ENCODE results near the gene RILP.
"Not testable (repeated sequence)": the region's sequence is repeated elsewhere in the genome, so short reads cannot be mapped to it uniquely, and the experiment has no call there.

RILP gene, protein sequence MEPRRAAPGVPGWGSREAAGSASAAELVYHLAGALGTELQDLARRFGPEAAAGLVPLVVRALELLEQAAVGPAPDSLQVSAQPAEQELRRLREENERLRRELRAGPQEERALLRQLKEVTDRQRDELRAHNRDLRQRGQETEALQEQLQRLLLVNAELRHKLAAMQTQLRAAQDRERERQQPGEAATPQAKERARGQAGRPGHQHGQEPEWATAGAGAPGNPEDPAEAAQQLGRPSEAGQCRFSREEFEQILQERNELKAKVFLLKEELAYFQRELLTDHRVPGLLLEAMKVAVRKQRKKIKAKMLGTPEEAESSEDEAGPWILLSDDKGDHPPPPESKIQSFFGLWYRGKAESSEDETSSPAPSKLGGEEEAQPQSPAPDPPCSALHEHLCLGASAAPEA

DNA sequence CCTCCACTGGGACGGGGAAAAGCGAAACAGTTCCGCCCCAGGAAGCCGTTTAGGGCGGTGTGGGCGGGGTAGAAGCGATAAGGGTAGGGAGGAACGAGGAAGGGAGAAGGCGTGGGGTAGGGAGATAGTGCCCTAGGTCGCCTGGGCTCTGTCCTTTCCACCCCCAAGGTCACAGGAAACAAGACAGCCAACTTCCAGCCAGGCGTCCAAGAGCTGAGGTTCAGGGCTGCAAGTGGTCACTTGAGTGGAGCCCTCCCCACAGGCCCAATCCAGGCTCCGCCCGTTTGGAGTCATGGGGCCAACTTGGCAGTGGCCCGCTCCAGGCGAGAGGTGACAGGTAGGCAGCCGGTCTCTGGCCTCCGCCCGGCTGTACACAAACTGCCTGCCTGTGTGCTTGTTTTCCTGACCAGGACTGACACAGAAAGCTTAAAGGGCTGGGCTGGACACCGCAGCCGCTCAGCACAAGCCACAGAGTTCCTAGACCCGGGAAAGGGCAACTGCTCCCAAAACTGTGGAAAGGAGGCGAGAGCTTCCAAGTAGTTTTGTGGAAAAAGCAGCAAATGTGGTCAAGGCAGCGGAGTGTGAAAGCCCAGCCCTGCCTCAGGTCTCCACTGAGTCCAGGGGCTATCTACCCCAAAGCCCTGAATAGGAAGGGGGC is at the start of gene RILP:
TSS of gene RILP (minus strand) at position 23 of the 658 bp plus-strand sequence. CDS start 62 bp downstream, outside the sequence.
- FAIRE-seq = peak; percentile 51
- peak; percentile 45 for DNase-seq (ENCODE audit: insufficient read length, low spot score)

DNA sequence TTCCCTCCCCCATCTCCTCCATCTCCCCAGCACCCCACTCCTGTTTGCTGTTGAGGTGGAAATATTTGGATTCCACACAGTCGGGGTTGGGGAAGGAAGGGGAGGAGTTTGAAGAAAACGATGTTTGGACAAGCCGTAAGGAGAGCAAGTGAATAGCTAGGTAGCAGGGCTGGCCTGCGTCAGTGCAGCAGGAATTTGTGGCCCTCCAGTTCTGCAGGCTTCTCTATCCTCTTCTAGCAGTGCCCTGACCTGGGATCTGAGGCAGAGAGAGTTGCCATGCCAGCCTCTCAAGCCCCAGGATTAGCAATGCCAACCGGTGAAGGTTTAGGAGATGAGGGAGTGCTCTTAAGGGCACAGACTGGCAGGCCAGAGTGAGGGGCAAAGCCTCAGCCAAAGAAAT is 48.0 kb upstream of the RILP start:
- FAIRE-seq (no peak), DNase-seq (ENCODE audit: insufficient read length, low spot score) (no peak)

- FAIRE-seq (no peak), DNase-seq (ENCODE audit: insufficient read length, low spot score) (no peak)
Measured at GRCh38 chr17:1695365-1695764, 45.7 kb upstream of the RILP start.

GRCh38 chr17:1693339-1693738 is 43.7 kb upstream of the RILP start:
- DNase-seq (ENCODE audit: insufficient read length, low spot score) (no peak), FAIRE-seq (no peak)

DNA sequence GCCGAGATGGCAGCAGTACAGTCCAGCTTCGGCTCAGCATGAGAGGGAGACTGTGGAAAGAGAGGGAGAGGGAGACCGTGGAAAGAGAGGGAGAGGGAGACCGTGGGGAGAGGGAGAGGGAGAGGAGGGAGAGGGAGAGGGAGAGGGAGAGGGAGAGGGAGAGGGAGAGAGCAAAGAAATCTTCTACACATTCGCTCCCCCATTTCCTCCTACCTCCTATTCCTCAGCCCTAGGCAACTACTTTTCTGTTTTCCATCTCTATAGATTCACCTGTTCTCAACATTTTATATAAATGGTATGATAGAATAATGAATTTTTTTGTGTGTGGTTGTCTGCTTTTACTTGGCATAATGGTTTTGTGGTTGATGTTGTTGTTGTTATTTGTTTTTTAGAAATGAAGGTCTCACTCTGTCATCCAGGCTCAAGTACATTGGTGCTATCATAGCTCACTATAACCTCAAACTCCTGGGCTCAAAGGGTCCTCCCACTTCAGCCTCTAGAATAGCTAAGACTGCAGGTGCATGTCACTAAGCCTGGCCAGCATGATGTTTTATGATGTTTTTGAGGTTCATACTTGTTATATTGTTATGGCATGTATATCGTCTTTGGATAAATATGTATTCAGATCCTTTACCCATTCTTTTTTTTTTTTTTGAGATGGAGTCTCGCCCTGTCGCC is 41.0 kb upstream of the RILP start:
- no peak for DNase-seq (ENCODE audit: insufficient read length, low spot score)
- FAIRE-seq = no peak

DNA sequence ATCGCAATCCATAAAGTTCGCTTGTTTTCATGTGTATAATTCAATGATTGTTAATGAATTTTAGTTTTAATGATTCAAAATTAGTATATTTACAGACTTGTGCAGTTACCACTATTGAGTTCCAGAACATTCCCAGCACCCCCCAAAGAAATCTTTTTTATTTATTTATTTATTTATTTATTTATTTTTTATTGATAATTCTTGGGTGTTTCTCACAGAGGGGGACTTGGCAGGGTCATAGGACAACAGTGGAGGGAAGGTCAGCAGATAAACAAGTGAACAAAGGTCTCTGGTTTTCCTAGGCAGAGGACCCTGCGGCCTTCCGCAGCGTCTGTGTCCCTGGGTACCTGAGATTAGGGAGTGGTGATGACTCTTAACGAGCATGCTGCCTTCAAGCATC is 38.7 kb upstream of the RILP start:
- DNase-seq (ENCODE audit: insufficient read length, low spot score); FAIRE-seq: not testable (repeated sequence)

GRCh38 chr17:1686086-1686485 is 36.4 kb upstream of the RILP start:
- no peak for FAIRE-seq
- DNase-seq (ENCODE audit: insufficient read length, low spot score) = no peak

GRCh38 chr17:1684378-1685189 is 34.9 kb upstream of the RILP start, which contains the start of gene PRPF8:
TSS of gene PRPF8 (minus strand) at chr17:1684867. CDS start at chr17:1684571, 296 bp downstream.
- FAIRE-seq (peak; percentile 97), DNase-seq (ENCODE audit: insufficient read length, low spot score) (peak; percentile 100)

- no peak for FAIRE-seq
- DNase-seq (ENCODE audit: insufficient read length, low spot score) = no peak
Measured at GRCh38 chr17:1683459-1683858, 33.8 kb upstream of the RILP start.

DNA sequence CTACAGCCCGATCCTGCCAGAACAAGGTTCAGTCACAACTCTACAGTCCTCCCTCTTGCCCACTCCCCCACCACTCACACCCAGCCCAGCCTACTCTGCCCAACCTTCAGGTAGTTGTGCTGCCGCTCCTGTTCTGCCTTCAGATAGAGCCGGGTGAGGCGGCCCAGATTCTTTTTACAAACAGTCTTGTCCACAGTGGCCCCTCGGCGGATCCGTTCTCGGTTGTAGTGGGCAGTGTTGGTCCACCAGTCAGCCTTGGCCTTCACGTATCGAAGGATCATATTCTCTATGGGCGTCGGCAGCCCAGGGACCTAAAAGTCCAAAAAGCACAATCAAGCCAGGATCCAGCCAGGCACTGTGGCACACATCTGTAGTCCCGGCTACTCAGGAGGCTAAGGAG is 26.7 kb upstream of the RILP start:
- FAIRE-seq = no peak
- DNase-seq (ENCODE audit: insufficient read length, low spot score) = no peak

DNA sequence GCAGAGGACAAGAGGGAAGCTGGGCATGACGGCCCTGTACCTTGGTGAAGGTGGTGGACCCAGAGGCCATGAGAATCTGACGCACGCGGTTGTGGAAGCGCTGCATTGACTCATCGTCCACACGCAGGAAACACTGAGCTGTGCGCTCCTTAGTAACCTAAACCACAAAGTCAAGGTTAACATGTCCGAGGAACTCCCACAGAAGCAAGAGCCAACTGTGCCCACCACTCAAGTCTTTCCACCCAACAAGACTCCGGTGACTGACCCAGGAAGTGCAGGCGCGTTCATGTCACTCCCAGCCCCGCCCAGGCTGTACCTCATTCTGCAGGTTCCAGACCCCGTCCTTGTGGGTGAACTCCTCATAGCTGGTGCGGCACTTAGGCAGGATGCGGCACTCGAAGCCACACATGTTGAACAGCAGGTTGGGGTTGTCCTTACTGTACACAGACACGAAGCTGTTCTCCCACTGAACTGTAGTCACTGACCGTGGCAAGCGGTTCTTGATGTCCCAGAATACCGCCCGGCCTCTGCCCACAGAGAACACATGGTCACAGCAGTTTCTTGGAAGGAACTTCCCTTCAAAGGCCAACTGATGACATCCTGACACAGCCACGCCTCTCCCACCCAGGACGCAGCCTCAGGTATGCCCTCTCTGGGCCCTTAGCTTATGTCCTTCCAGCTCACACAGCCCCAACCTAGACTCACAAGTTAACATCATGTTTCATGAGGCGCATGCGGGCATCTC is 23.5 kb upstream of the RILP start:
- FAIRE-seq = no peak
- DNase-seq (ENCODE audit: insufficient read length, low spot score) = no peak

DNA sequence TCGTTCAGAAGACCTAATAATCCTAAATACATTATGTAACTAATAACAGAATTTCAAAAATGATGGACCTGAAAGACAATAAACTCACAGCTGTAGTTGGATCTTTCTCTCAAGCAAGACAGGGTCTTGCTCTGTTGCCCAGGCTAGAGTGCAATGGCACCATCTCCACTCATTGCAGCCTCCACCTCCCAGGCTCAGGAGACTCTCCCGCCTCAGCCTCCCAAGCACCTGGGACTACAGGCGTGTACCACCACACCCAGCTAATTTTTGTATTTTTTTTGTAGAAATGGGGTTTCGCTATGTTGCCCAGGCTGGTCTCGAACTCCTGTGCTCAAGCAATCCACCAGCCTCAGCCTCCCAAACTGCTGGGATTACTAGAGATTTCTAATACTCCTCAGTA is 14.3 kb upstream of the RILP start:
- not testable (repeated sequence) for FAIRE-seq; DNase-seq (ENCODE audit: insufficient read length, low spot score)

GRCh38 chr17:1661045-1661444 is 11.4 kb upstream of the RILP start:
- no peak for DNase-seq (ENCODE audit: insufficient read length, low spot score)
- no peak for FAIRE-seq

- DNase-seq (ENCODE audit: insufficient read length, low spot score) = no peak
Measured at GRCh38 chr17:1658100-1658499, 8.4 kb upstream of the RILP start.

DNA sequence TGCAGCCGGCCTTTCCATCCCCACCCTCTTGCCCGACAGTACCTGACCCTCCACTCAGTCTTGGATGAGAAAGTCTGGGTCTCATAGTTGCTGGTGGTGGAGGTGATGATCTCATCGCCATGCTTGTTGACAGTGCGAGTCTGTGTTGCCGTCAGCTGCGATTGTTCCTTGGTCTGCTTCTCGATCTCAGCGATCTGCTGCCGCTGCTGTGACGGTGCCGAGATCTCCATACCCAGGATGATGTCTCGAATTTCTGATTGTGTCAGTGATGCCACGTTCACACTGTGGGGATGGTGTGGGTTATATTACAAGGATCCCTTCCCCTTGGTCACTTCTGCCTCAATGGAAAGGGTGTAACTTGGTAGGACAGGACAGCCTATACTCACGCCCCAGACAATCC is 4.1 kb upstream of the RILP start:
- FAIRE-seq = peak; percentile 20
- no peak for DNase-seq (ENCODE audit: insufficient read length, low spot score)

More at GRCh38 chr17:1658100-1658499, 8.4 kb upstream of the RILP start:
- peak; percentile 67 for FAIRE-seq

DNA sequence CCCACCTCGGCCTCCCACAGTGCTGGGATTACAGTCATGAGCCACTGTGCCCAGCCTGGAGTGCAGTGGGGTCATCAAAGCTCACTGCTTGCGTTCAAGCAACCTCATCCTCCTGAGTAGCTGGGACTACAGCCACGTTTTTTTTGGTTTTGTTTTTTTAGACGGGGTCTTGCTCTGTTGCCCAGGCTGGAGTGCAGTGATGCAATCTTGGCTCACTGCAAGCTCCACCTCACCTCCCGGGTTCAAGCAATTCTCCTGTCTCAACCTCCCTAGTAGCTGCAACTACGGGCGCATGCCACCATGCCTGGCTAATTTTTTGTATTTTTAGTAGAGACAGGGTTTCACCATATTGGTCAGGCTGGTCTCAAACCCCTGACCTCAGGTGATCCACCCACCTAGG is 3.1 kb upstream of the RILP start:
- not testable (repeated sequence) for DNase-seq (ENCODE audit: insufficient read length, low spot score); FAIRE-seq

- DNase-seq (ENCODE audit: insufficient read length, low spot score) (no peak), FAIRE-seq (no peak)
Measured at GRCh38 chr17:1651559-1651844, 1.8 kb upstream of the RILP start.

DNA sequence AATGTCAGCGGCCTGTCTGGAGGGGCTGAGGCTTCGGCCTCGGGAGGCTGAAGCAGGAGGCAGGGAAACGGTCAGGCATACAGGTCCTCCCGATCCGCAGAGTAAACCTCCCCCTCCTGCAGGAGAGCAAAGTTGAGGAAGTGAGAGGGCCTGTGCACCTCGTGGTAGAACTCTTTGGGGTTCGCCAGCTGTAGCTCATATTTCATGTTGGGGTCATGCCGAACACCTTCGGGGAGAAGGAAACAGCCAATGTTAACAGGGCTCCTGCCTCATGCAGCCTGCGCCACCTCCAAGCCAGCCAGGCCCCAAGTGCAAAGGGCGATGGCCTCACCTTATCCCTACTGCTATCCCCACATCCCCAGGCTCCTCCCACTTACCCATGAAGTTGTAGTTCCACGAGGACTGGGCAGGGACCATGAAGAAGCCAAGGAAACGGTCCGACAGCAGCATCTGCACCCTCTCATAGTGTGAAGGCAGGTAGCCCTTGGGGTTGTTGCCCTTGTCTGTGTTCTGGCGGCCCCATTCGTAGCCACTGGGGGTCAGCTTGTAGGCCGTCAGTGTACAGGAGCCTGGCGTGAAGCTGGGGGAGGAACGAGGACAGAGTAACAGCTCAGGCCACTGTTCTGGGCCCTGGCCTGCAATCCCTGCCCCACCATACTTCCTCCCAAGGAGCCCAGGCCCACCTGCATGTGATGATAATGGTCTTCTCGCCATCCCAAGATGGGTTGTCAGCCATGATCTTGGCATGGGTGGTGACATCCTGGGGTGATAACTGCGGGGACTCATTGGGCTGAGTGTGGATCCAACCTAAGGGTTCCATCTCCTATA is 1.3 kb upstream of the RILP start:
- DNase-seq (ENCODE audit: insufficient read length, low spot score) (no peak), FAIRE-seq (no peak)
